PC-3 (cell line): ENCODE results near the gene SPATA9. TPM values are rescaled to one million over a fixed set of nuclear protein-coding genes. Genes with fewer than 3 reads are reported as not detected.

ENCODE experiments used
- ATAC-seq: fragments of 200-7000 bp; cut with Tn5 transposase; 2 replicates; pipeline ENCODE4 v1.9.1; 2020; ENCODE audit warnings: mild to moderate bottlenecking, moderate library complexity
- BruUV-seq: library from RNA; stranded (reverse); fragments of 400-500 nt; replicated peaks from 2 replicates; lab custom pipeline; 2021; lab: Mats Ljungman, UMichigan
- CTCF ChIA-PET: fragments of 300-600 bp; sonication (Branson Sonifier 250); formaldehyde crosslinking; loops from one replicate; lab custom pipeline; 2022; ENCODE audit warnings: antibody characterized with exemption; lab: Charles Lee
- POLR2A ChIA-PET: fragments of 300-600 bp; sonication (Branson Sonifier 250); formaldehyde crosslinking; loops from one replicate; lab custom pipeline; 2022; ENCODE audit warnings: antibody characterized with exemption; ENCODE audit not compliant: unreplicated experiment; lab: Charles Lee
- DNase-seq: peaks from one replicate; pipeline ENCODE4 v3.0.0-alpha.2; 2015
- H2AFZ ChIP-seq: fragments of 300-600 bp; sonication (generic); 2 replicates; pipeline ENCODE4 v1.6.0; 2016; ENCODE audit warnings: antibody characterized with exemption, low read length
- H3F3A ChIP-seq: fragments of 300-600 bp; sonication (generic); one replicate; pipeline ENCODE4 v1.6.0; 2017; ENCODE audit warnings: antibody characterized with exemption, low read length, control low read depth, mild to moderate bottlenecking; ENCODE audit not compliant: unreplicated experiment
- H3K27ac ChIP-seq: fragments of 300-600 bp; sonication (generic); 2 replicates; pipeline ENCODE4 v1.5.1; 2016; ENCODE audit warnings: mild to moderate bottlenecking, low read length
- H3K27me3 ChIP-seq: fragments of 300-600 bp; sonication (generic); 2 replicates; pipeline ENCODE4 v1.6.1; 2016; ENCODE audit warnings: low read length, mixed read lengths
- H3K36me3 ChIP-seq: fragments of 300-600 bp; sonication (generic); 2 replicates; pipeline ENCODE4 v1.6.1; 2016; ENCODE audit warnings: low read depth, mixed run types, low read length, mixed read lengths
- H3K4me1 ChIP-seq: fragments of 300-600 bp; sonication (generic); 2 replicates; pipeline ENCODE4 v1.5.1; 2016; ENCODE audit warnings: low read length; ENCODE audit not compliant: insufficient read depth
- H3K4me2 ChIP-seq: fragments of 300-600 bp; sonication (generic); 2 replicates; pipeline ENCODE4 v1.6.0; 2016; ENCODE audit warnings: low read length
- H3K4me3 ChIP-seq: fragments of 300-600 bp; sonication (generic); 2 replicates; pipeline ENCODE4 v1.5.1; 2016; ENCODE audit warnings: mild to moderate bottlenecking, low read length, mixed read lengths
- H3K79me2 ChIP-seq: fragments of 300-600 bp; sonication (generic); 2 replicates; pipeline ENCODE4 v1.6.1; 2017; ENCODE audit warnings: low read length, mixed read lengths
- H3K9ac ChIP-seq: fragments of 300-600 bp; sonication (generic); 2 replicates; pipeline ENCODE4 v1.6.0; 2016; ENCODE audit warnings: mild to moderate bottlenecking, low read length
- H3K9me2 ChIP-seq: fragments of 300-600 bp; sonication (generic); replicated peaks from 2 replicates; pipeline ENCODE4 v1.6.1; 2016; ENCODE audit warnings: mixed run types, low read length, mixed read lengths
- H3K9me3 ChIP-seq: fragments of 300-600 bp; sonication (generic); 2 replicates; pipeline ENCODE4 v1.6.1; 2016; ENCODE audit warnings: low read length, mixed read lengths
- H4K20me1 ChIP-seq: fragments of 300-600 bp; sonication (generic); 2 replicates; pipeline ENCODE4 v1.6.1; 2016; ENCODE audit warnings: low read length, mixed read lengths
- EZH2 ChIP-seq: fragments of 300-600 bp; sonication (generic); IDR thresholded peaks from one replicate; pipeline ENCODE4 v1.6.1; 2017; ENCODE audit warnings: antibody characterized with exemption, mild to moderate bottlenecking, low read length; ENCODE audit not compliant: unreplicated experiment
- EZH2phosphoT487 ChIP-seq: fragments of 300-600 bp; sonication (generic); IDR thresholded peaks from 2 replicates; pipeline ENCODE4 v1.6.1; 2018; ENCODE audit warnings: mild to moderate bottlenecking, antibody characterized with exemption, low read length, borderline replicate concordance
- intact Hi-C: fragments of 100-400 bp; cut with micrococcal nuclease; formaldehyde crosslinking; loops from 2 replicates; pipeline ENCODE4 v1.9.0; 2023
- total RNA-seq: library from RNA; depleted of rRNA; stranded (reverse); fragments of >200 nt; gene quantifications from 2 replicates; pipeline ENCODE4 v1.2.3, GENCODE V29; 2014
- TF ChIP-seq, protein P1 (sequence below): fragments of 300-600 bp; sonication (generic); conservative IDR thresholded peaks from 2 replicates; pipeline ENCODE4 v1.5.1; 2017; ENCODE audit warnings: antibody characterized with exemption, low read depth, mild to moderate bottlenecking, low read length

Gene SPATA9
- total RNA-seq, 1 experiment from 2014 or later: not detected

DNA sequence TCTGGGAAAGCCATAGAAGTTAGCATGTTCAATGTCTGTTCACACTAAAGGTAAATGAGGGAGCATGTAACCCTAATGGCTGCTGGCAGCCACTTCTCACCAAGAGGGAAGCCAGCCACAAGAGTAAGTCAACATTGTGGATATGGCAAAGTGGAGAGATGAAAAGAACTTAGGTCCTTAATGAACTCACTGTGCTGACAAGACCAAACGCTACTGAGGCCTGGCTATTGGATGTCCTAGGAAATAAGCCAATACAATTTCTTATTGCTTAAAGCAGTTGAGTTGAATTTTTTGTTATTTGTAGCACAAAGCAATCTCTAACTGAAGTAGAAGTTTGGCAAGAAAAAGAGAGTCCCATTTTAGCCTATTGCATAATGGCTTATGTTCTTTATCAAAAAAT is 56.1 kb downstream of the SPATA9 start:
- ATAC-seq: no peak
- Histone ChIP-seq H3K9me2 (no peaks in the 10 kb centered on the region), H4K20me1 (no peaks in the 10 kb centered on the region), H3K79me2 (no peaks in the 10 kb centered on the region), H3K36me3 (no peaks in the 10 kb centered on the region), H3K4me1 (peaks cover 10% of the 10 kb centered on the region), H3F3A (no peaks in the 10 kb centered on the region), H3K27ac (no peak overlapping the region), H3K9ac (no peak overlapping the region), H3K27me3 (no peaks in the 10 kb centered on the region), H3K4me3 (no peak overlapping the region), H3K9me3 (no peaks in the 10 kb centered on the region), H2AFZ (no peak overlapping the region), H3K4me2 (no peak overlapping the region)
- TF ChIP-seq EZH2phosphoT487 (no peak), EZH2 (no peak)
- TF ChIP-seq, protein P1, sequence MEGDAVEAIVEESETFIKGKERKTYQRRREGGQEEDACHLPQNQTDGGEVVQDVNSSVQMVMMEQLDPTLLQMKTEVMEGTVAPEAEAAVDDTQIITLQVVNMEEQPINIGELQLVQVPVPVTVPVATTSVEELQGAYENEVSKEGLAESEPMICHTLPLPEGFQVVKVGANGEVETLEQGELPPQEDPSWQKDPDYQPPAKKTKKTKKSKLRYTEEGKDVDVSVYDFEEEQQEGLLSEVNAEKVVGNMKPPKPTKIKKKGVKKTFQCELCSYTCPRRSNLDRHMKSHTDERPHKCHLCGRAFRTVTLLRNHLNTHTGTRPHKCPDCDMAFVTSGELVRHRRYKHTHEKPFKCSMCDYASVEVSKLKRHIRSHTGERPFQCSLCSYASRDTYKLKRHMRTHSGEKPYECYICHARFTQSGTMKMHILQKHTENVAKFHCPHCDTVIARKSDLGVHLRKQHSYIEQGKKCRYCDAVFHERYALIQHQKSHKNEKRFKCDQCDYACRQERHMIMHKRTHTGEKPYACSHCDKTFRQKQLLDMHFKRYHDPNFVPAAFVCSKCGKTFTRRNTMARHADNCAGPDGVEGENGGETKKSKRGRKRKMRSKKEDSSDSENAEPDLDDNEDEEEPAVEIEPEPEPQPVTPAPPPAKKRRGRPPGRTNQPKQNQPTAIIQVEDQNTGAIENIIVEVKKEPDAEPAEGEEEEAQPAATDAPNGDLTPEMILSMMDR: no peak
- ChIA-PET POLR2A (no interaction called here), CTCF (no interaction called here)
- no TSS peak for BruUV-seq
- no peak for DNase-seq
- intact Hi-C loops: no loop called here

DNA sequence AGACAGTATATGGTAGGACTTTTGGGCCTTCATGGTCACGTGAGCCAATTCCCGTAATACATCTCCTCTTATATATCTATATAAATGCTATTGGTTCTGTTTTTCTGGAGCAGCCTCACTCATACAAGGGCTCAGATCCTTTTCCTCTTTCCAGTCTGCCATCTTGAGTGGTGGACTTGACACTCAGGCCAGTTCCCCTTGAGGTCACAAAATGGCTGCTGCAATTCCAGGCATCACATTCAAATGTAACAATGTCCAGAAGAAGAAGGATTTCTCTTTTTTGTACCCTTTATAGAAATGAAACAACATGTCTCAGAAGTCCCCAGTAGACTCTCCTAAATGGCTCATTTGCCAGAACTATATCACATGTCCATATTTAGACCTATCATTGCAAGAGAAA is 58.4 kb downstream of the SPATA9 start:
- DNase-seq (no peak), ATAC-seq (no peak)
- Histone ChIP-seq H3K9ac (no peak overlapping the region), H3K4me3 (no peak overlapping the region), H3F3A (no peaks in the 10 kb centered on the region), H2AFZ (no peak overlapping the region), H4K20me1 (no peaks in the 10 kb centered on the region), H3K9me2 (no peaks in the 10 kb centered on the region), H3K4me2 (no peak overlapping the region), H3K27ac (no peak overlapping the region), H3K4me1 (no peaks in the 10 kb centered on the region), H3K9me3 (no peaks in the 10 kb centered on the region), H3K79me2 (no peaks in the 10 kb centered on the region), H3K36me3 (no peaks in the 10 kb centered on the region), H3K27me3 (0 out of 2 replicates have a peak, but pooled peaks cover 9% of the 10 kb centered on the region)
- TF ChIP-seq, protein P1: no peak
- TF ChIP-seq EZH2phosphoT487: no peak
- TF ChIP-seq EZH2: no peak
- ChIA-PET POLR2A (no interaction called here), CTCF (no interaction called here)
- intact Hi-C loops: no loop called here
- no TSS peak for BruUV-seq

DNA sequence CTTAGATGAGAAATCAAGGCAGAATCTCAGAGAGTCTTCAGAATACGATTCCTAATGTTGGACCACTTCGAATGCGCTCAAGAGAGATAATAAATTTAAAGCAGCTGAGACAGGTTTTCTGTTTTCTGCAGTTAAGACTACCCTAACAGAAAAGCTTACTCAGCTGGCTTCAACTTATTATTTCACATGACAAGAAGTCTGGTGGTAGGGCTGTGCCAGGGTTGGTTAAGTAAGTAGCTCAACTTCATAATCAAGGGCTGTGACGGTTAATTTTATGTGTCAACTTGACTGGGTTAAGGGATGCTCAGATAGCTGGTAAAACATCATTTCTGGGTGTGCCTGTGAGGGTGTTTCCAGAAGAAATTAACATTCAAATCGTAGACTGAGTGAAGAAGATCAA is 59.1 kb downstream of the SPATA9 start:
- no peak overlapping the region for H3K4me3 ChIP-seq
- CTCF ChIA-PET: no interaction called here

More for the DNA sequence above, 59.1 kb downstream of the SPATA9 start:
- Histone ChIP-seq H4K20me1 (no peaks in the 10 kb centered on the region), H3K4me2 (no peak overlapping the region), H3K36me3 (no peaks in the 10 kb centered on the region), H3K27me3 (0 out of 2 replicates have a peak, but pooled peaks cover 9% of the 10 kb centered on the region), H3F3A (no peaks in the 10 kb centered on the region), H3K9me2 (no peaks in the 10 kb centered on the region), H3K4me1 (no peaks in the 10 kb centered on the region), H3K9me3 (no peaks in the 10 kb centered on the region), H2AFZ (no peak overlapping the region), H3K9ac (no peak overlapping the region), H3K27ac (no peak overlapping the region), H3K79me2 (no peaks in the 10 kb centered on the region)
- POLR2A ChIA-PET: no interaction called here
- TF ChIP-seq, protein P1: no peak
- no peak for TF ChIP-seq EZH2
- no peak for TF ChIP-seq EZH2phosphoT487
- intact Hi-C loops: no loop called here
- DNase-seq (no peak), ATAC-seq (no peak)
- no TSS peak for BruUV-seq
